SJSA1 (cell line): ENCODE measurements around the gene CSK. TPM values are rescaled to one million over a fixed set of nuclear protein-coding genes. Genes with fewer than 3 reads are reported as not detected.

Source experiments
- DNase-seq, 2 experiments: peaks; one replicate each; pipeline ENCODE4 v3.0.0-alpha.2; 2015 to 2020; ENCODE audit warnings: low spot score in 2 of 2, low read depth in 1 of 2
- H3K27ac ChIP-seq: fragments of 250-450 bp; sonication (Bioruptor Pico); 2 replicates; pipeline ENCODE4 v1.5.1; 2020; ENCODE audit warnings: mild to moderate bottlenecking, moderate library complexity
- H3K27me3 ChIP-seq: fragments of 250-450 bp; sonication (Bioruptor Pico); replicated peaks from 2 replicates; pipeline ENCODE4 v1.5.1; 2020; ENCODE audit warnings: mild to moderate bottlenecking, moderate library complexity
- H3K36me3 ChIP-seq: fragments of 250-450 bp; sonication (Bioruptor Pico); 2 replicates; pipeline ENCODE4 v1.5.1; 2020; ENCODE audit warnings: mild to moderate bottlenecking
- H3K4me1 ChIP-seq: fragments of 250-450 bp; sonication (Bioruptor Pico); replicated peaks from 2 replicates; pipeline ENCODE4 v1.6.1; 2021; ENCODE audit warnings: mild to moderate bottlenecking
- H3K4me3 ChIP-seq: fragments of 250-450 bp; sonication (Bioruptor Pico); 2 replicates; pipeline ENCODE4 v1.5.1; 2020; ENCODE audit warnings: mild to moderate bottlenecking
- H3K9me3 ChIP-seq: fragments of 250-450 bp; sonication (Bioruptor Pico); replicated peaks from 2 replicates; pipeline ENCODE4 v1.5.1; 2020; ENCODE audit warnings: mild to moderate bottlenecking
- total RNA-seq: library from RNA; depleted of rRNA; stranded (reverse); fragments of >200 nt; shearing (Covaris generic); gene quantifications from 2 replicates; pipeline ENCODE4 v1.2.3, GENCODE V29; 2014; rRNA removed

Gene CSK
- total RNA-seq, 1 experiment from 2014 or later: 19.2 TPM

DNA sequence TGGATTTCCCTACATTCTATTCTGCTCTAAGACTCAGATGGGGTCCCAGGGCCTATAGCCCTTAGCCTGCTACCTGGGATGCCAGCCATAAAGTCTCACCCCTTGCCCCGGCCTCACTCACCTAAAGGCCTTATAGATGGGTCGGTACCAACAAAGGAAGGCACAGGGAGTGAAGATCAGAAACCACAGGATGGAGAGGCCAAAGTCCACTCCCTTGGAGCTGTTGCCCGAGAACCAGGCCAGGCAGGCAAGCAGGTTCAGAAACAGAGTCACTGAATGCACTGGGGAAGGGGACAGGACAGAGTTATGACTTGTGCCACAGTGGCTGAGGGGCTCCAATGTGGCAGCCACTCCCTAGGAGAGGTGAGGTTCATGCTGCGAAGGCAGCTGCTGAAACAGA is 68.5 kb downstream of the CSK start:
- peaks cover 73% of the 10 kb centered on the region for H3K36me3 ChIP-seq

GRCh38 chr15:74851960-74852359 is 70.1 kb downstream of the CSK start:
- peaks cover 68% of the 10 kb centered on the region for H3K36me3 ChIP-seq
- H3K27me3 ChIP-seq: no peaks in the 10 kb centered on the region
- no peaks in the 10 kb centered on the region for H3K4me1 ChIP-seq
- no peak for DNase-seq
- H3K9me3 ChIP-seq: no peaks in the 10 kb centered on the region
- no peak overlapping the region for H3K27ac ChIP-seq
- no peak overlapping the region for H3K4me3 ChIP-seq

More for the DNA sequence above, 68.5 kb downstream of the CSK start:
- Histone ChIP-seq H3K4me1 (no peaks in the 10 kb centered on the region), H3K9me3 (no peaks in the 10 kb centered on the region), H3K27me3 (no peaks in the 10 kb centered on the region), H3K27ac (no peak overlapping the region), H3K4me3 (no peak overlapping the region)
- no peak for DNase-seq

Other genes with a start within 250 kb of the CSK start
- gene ARID3B, start 240.9 kb upstream of the CSK start, total RNA-seq: 0.44 and 1.4 TPM in 2 replicates
- 57.3 and 65.8 TPM in 2 replicates for gene CLK3, start 166.2 kb upstream of the CSK start, total RNA-seq
- gene EDC3, start 86.1 kb upstream of the CSK start, total RNA-seq: 7.6 and 11.0 TPM in 2 replicates
- 0.18 TPM in 1 of 2 replicates, not detected in the other for gene CYP1A1, start 56.6 kb upstream of the CSK start, total RNA-seq
- not detected in 2 replicates for gene CYP1A2, start 33.2 kb upstream of the CSK start, total RNA-seq
- not detected in 2 replicates for gene LMAN1L, start 30.8 kb downstream of the CSK start, total RNA-seq
- 0.13 TPM in 1 of 2 replicates, not detected in the other for gene CPLX3, start 44.5 kb downstream of the CSK start, total RNA-seq
- 14.3 and 14.7 TPM in 2 replicates for gene ULK3, start 61.1 kb downstream of the CSK start, total RNA-seq
- 28.1 and 33.6 TPM in 2 replicates for gene SCAMP2, start 91.3 kb downstream of the CSK start, total RNA-seq
- 16.7 and 27.7 TPM in 2 replicates for gene MPI, start 108.0 kb downstream of the CSK start, total RNA-seq
- 22.8 and 23.2 TPM in 2 replicates for gene FAM219B, start 124.8 kb downstream of the CSK start, total RNA-seq
- 66.8 and 78.8 TPM in 2 replicates for gene COX5A, start 156.0 kb downstream of the CSK start, total RNA-seq
- gene RPP25, start 174.7 kb downstream of the CSK start, total RNA-seq: 1.4 and 1.9 TPM in 2 replicates
- 0.09 and 0.29 TPM in 2 replicates for gene SCAMP5, start 213.5 kb downstream of the CSK start, total RNA-seq
- 12.9 and 25.0 TPM in 2 replicates for gene PPCDC, start 241.5 kb downstream of the CSK start, total RNA-seq